Right lobe of liver (tissue), 4 donors: ENCODE results near the gene NPIPB8.
"Not testable (repeated sequence)": the region's sequence is repeated elsewhere in the genome, so short reads cannot be mapped to it uniquely, and the experiment has no call there.

Experiments used
- POLR2A ChIP-seq: fragments of 450-650 bp; IDR thresholded peaks from one replicate; pipeline ENCODE4 v1.6.1; 2017; ENCODE audit warnings: antibody characterized with exemption, mild to moderate bottlenecking
- TF ChIP-seq, protein P1 (sequence below), 4 donors: fragments of 200-600 bp in 3 of 4; fragments of 450-650 bp in 1 of 4; IDR thresholded peaks; one replicate each; pipeline versions ENCODE4 v1.5.1 to v1.8.0; 2016 to 2022; ENCODE audit warnings: antibody characterized with exemption in 4 of 4, mild to moderate bottlenecking in 2 of 4
- donor health status: DM: no; HTN: no; CAD: no.
- donor health status: DM: no; HTN: no; CAD: no.
- donor health status: DM: no; HTN: yes; CAD: no.

DNA sequence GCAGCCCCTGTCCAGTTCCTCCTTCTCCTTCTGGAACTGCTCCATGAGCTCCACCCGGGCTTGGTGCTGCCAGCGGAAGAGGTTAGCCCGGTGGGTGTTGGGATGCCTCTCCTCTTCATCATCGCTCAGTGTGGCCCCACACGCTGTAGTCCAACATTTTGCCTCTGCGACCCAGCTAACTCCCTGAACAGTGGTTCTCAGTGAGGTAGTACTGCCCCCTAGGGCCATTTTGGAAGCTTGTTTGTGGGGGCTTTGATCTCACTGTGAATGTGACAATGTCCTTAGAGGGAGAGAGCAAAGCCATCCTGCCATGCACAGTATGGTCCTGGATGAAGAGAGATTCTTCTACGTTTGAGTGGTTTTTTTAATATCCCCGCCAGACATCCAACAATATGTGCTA, 63.5 kb downstream of the NPIPB8 start:
- TF ChIP-seq, protein P1, sequence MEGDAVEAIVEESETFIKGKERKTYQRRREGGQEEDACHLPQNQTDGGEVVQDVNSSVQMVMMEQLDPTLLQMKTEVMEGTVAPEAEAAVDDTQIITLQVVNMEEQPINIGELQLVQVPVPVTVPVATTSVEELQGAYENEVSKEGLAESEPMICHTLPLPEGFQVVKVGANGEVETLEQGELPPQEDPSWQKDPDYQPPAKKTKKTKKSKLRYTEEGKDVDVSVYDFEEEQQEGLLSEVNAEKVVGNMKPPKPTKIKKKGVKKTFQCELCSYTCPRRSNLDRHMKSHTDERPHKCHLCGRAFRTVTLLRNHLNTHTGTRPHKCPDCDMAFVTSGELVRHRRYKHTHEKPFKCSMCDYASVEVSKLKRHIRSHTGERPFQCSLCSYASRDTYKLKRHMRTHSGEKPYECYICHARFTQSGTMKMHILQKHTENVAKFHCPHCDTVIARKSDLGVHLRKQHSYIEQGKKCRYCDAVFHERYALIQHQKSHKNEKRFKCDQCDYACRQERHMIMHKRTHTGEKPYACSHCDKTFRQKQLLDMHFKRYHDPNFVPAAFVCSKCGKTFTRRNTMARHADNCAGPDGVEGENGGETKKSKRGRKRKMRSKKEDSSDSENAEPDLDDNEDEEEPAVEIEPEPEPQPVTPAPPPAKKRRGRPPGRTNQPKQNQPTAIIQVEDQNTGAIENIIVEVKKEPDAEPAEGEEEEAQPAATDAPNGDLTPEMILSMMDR (IDR thresholded peaks at IDR 0.05): not testable (repeated sequence)
- TF ChIP-seq POLR2A: not testable (repeated sequence)
